ENCODE data around the gene PPP1R17.

PPP1R17 gene

GRCh38 chr7:31669461-31669860 lies 17.6 kb upstream of the PPP1R17 start:
- ChIA-PET CTCF (no interaction called here), POLR2A (ENCODE audit: low non-redundant PET) (no interaction called here)
- no peak for TF ChIP-seq CTCF (conservative IDR thresholded peaks at IDR 0.05; ENCODE audit: low read depth)
- H3K27ac ChIP-seq = no peak overlapping the region
- DNase-seq (ENCODE audit: low spot score) = no peak

GRCh38 chr7:31679574-31680305 lies 7.3 kb upstream of the PPP1R17 start:
- H3K27ac ChIP-seq = no peak overlapping the region
- DNase-seq (ENCODE audit: low spot score) = no peak
- ChIA-PET CTCF (interaction anchor here (0.6 kb wide), 1 partner anchor 651 kb away, joined by 6 read pairs; no protein-coding TSS in a partner anchor), POLR2A (ENCODE audit: low non-redundant PET) (no interaction called here)
- no peak for TF ChIP-seq CTCF (conservative IDR thresholded peaks at IDR 0.05; ENCODE audit: low read depth)

- ChIA-PET POLR2A (ENCODE audit: low non-redundant PET) (no interaction called here), CTCF (no interaction called here)
- no peak for TF ChIP-seq CTCF (conservative IDR thresholded peaks at IDR 0.05; ENCODE audit: low read depth)
- no peak overlapping the region for H3K27ac ChIP-seq
- DNase-seq (ENCODE audit: low spot score) = no peak
These were observed 3.4 kb upstream of the PPP1R17 start for GRCh38 chr7:31683445-31684225.

- TF ChIP-seq CTCF (conservative IDR thresholded peaks at IDR 0.05; ENCODE audit: low read depth) = no peak
- DNase-seq (ENCODE audit: low spot score) = no peak
- CTCF ChIA-PET = no interaction called here
- H3K27ac ChIP-seq = no peak overlapping the region
- POLR2A ChIA-PET (ENCODE audit: low non-redundant PET) = no interaction called here
These were observed 1.4 kb downstream of the PPP1R17 start for GRCh38 chr7:31688372-31688771.

- TF ChIP-seq CTCF (conservative IDR thresholded peaks at IDR 0.05; ENCODE audit: low read depth) = no peak
- CTCF ChIA-PET = interaction anchor here (0.7 kb wide), 1 partner anchor 19 kb away, joined by 4 read pairs; no protein-coding TSS in a partner anchor
- POLR2A ChIA-PET (ENCODE audit: low non-redundant PET) = no interaction called here
- H3K27ac ChIP-seq = no peak overlapping the region
- DNase-seq (ENCODE audit: low spot score) = no peak
These were observed 2.0 kb downstream of the PPP1R17 start for GRCh38 chr7:31688996-31689395.

- TF ChIP-seq CTCF (conservative IDR thresholded peaks at IDR 0.05; ENCODE audit: low read depth) = no peak
- ChIA-PET CTCF (interaction anchor here (0.6 kb wide), 1 partner anchor 31 kb away, joined by 3 read pairs; no protein-coding TSS in a partner anchor), POLR2A (ENCODE audit: low non-redundant PET) (no interaction called here)
- DNase-seq (ENCODE audit: low spot score) = no peak
- H3K27ac ChIP-seq = no peak overlapping the region
These were observed 3.9 kb downstream of the PPP1R17 start for GRCh38 chr7:31690935-31691334.

Measured in RWPE1 (cell line).